H1 (cell line): ENCODE measurements around the gene TIE1. TPM values are rescaled to one million over a fixed set of nuclear protein-coding genes. Genes with fewer than 3 reads are reported as not detected.

ENCODE experiments used
- CTCF ChIA-PET: fragments of 300-600 bp; sonication (Branson Sonifier 250); formaldehyde crosslinking; loops from one replicate; lab custom pipeline; 2021; ENCODE audit not compliant: partially characterized antibody; lab: Charles Lee
- POLR2A ChIA-PET: fragments of 300-600 bp; sonication (Branson Sonifier 250); formaldehyde crosslinking; loops from one replicate; lab custom pipeline; 2021; ENCODE audit warnings: inconsistent platforms; ENCODE audit not compliant: partially characterized antibody; lab: Charles Lee
- DNase-seq, 2 experiments: peaks; one replicate each; pipeline versions ENCODE4 v3.0.0 to v3.0.0-alpha.2; 2010 to 2022; ENCODE audit warnings: low spot score in 2 of 2, low read depth in 1 of 2, mixed read lengths in 1 of 2
- FAIRE-seq: peaks from 2 replicates; lab custom pipeline; 2011; peaks lifted over from hg19 to GRCh38; lab: Jason Lieb, UNC
- H2AFZ ChIP-seq: 2 replicates; pipeline ENCODE4 v1.8.1; 2012; ENCODE audit warnings: low read length, inconsistent platforms
- H2AK5ac ChIP-seq: 2 replicates; pipeline ENCODE4 v1.6.1; 2013; ENCODE audit warnings: low read depth, low read length
- H2BK120ac ChIP-seq: replicated peaks from 2 replicates; pipeline ENCODE3; 2013; ENCODE audit warnings: low read depth, low read length, inconsistent platforms
- H2BK12ac ChIP-seq: 2 replicates; pipeline ENCODE4 v1.6.1; 2013; ENCODE audit warnings: low read depth, low read length
- H2BK15ac ChIP-seq: 2 replicates; pipeline ENCODE4 v1.6.1; 2013; ENCODE audit warnings: low read length
- H2BK20ac ChIP-seq: 2 replicates; pipeline ENCODE4 v1.6.1; 2013; ENCODE audit warnings: low read length
- H2BK5ac ChIP-seq: 2 replicates; pipeline ENCODE4 v1.6.1; 2013; ENCODE audit warnings: low read depth, low read length
- H3K14ac ChIP-seq: 2 replicates; pipeline ENCODE4 v1.6.1; 2013; ENCODE audit warnings: inconsistent platforms; ENCODE audit not compliant: insufficient read length
- H3K18ac ChIP-seq: 2 replicates; pipeline ENCODE4 v1.6.1; 2013; ENCODE audit warnings: low read length; ENCODE audit errors: extremely low read depth
- H3K23ac ChIP-seq: 2 replicates; pipeline ENCODE4 v1.6.1; 2013; ENCODE audit warnings: inconsistent platforms; ENCODE audit not compliant: insufficient read length
- H3K23me2 ChIP-seq: 2 replicates; pipeline ENCODE4 v1.6.1; 2013; ENCODE audit warnings: low read depth, low read length
- H3K27ac ChIP-seq: 2 replicates; pipeline ENCODE4 v1.6.1; 2011; ENCODE audit warnings: low read depth, low read length, inconsistent platforms
- H3K27me3 ChIP-seq, 4 experiments: replicated peaks in 1 of 4; 1 replicate in 1 of 4; 2 replicates in 3 of 4; pipeline versions ENCODE4 v1.6.1 to v1.8.1; 2011 to 2013; ENCODE audit warnings: low read length in 3 of 4, mild to moderate bottlenecking in 3 of 4, inconsistent platforms in 2 of 4, mixed read lengths in 2 of 4, moderate library complexity in 1 of 4; ENCODE audit not compliant: control insufficient read depth in 3 of 4, insufficient read depth in 3 of 4; ENCODE audit errors: extremely low read depth in 1 of 4
- H3K36me3 ChIP-seq, 4 experiments: 2 replicates each; pipeline versions ENCODE4 v1.6.1 to v1.8.1; 2011 to 2013; ENCODE audit warnings: mild to moderate bottlenecking in 4 of 4, low read length in 3 of 4, moderate library complexity in 2 of 4, control low read depth in 1 of 4, inconsistent platforms in 1 of 4; ENCODE audit not compliant: insufficient read depth in 4 of 4, control insufficient read depth in 2 of 4
- H3K4ac ChIP-seq: replicated peaks from 2 replicates; pipeline ENCODE3; 2013; ENCODE audit warnings: low read length, low read depth, mixed read lengths, inconsistent platforms; ENCODE audit not compliant: insufficient read length
- H3K4me1 ChIP-seq, 4 experiments: replicated peaks in 1 of 4; 1 replicate in 1 of 4; 2 replicates in 3 of 4; pipeline versions ENCODE4 v1.6.1 to v1.8.1; 2011 to 2013; ENCODE audit warnings: low read length in 3 of 4, inconsistent platforms in 2 of 4, mixed read lengths in 1 of 4; ENCODE audit not compliant: insufficient read depth in 4 of 4, control insufficient read depth in 3 of 4
- H3K4me2 ChIP-seq, 2 experiments: 2 replicates each; pipeline versions ENCODE4 v1.6.1 to v1.8.1; 2011 to 2013; ENCODE audit warnings: low read depth in 2 of 2, low read length in 2 of 2, control low read depth in 1 of 2, inconsistent platforms in 1 of 2, mild to moderate bottlenecking in 1 of 2; ENCODE audit not compliant: insufficient read depth in 1 of 2
- H3K4me3 ChIP-seq, 4 experiments: fragments of 200-600, 300-600 bp in 1 of 4; sonication (generic), shearing (Covaris generic), sonication (Bioruptor Twin) in 1 of 4; 2 replicates each; pipeline versions ENCODE4 v1.5.1 to v1.8.1; 2011 to 2016; ENCODE audit warnings: low read length in 4 of 4, low read depth in 3 of 4, control low read depth in 2 of 4, inconsistent platforms in 2 of 4, mild to moderate bottlenecking in 2 of 4, mixed read lengths in 1 of 4, moderate library complexity in 1 of 4; ENCODE audit not compliant: insufficient read depth in 2 of 4; ENCODE audit errors: extremely low read depth in 1 of 4
- H3K56ac ChIP-seq: replicated peaks from 2 replicates; pipeline ENCODE3; 2013; ENCODE audit warnings: low read depth, mild to moderate bottlenecking, mixed read lengths, low read length, inconsistent platforms; ENCODE audit not compliant: insufficient read length
- H3K79me1 ChIP-seq: 2 replicates; pipeline ENCODE4 v1.6.1; 2013; ENCODE audit warnings: low read depth, low read length, control low read depth
- H3K79me2 ChIP-seq, 2 experiments: 2 replicates each; pipeline versions ENCODE4 v1.6.1 to v1.8.1; 2012 to 2013; ENCODE audit warnings: low read length in 2 of 2, mild to moderate bottlenecking in 2 of 2, inconsistent platforms in 1 of 2; ENCODE audit not compliant: insufficient read depth in 2 of 2, control insufficient read depth in 1 of 2
- H3K9ac ChIP-seq, 4 experiments: replicated peaks in 1 of 4; 1 replicate in 1 of 4; 2 replicates in 3 of 4; pipeline versions ENCODE4 v1.6.1 to v1.8.1; 2011 to 2013; ENCODE audit warnings: low read depth in 3 of 4, low read length in 3 of 4, control low read depth in 2 of 4, mild to moderate bottlenecking in 2 of 4, moderate library complexity in 2 of 4, inconsistent platforms in 1 of 4; ENCODE audit errors: extremely low read depth in 1 of 4
- H3K9me3 ChIP-seq, 2 experiments: 2 replicates each; pipeline versions ENCODE4 v1.6.1 to v1.8.1; 2012 to 2013; ENCODE audit warnings: mild to moderate bottlenecking in 2 of 2, moderate library complexity in 2 of 2, control low read depth in 1 of 2, inconsistent platforms in 1 of 2, low read depth in 1 of 2, low read length in 1 of 2, mixed read lengths in 1 of 2; ENCODE audit not compliant: insufficient read depth in 2 of 2
- H4K20me1 ChIP-seq, 2 experiments: replicated peaks in 1 of 2; 2 replicates each; pipeline versions ENCODE3 to v1.8.1; 2011 to 2013; ENCODE audit warnings: inconsistent platforms in 2 of 2, low read length in 2 of 2, mild to moderate bottlenecking in 1 of 2; ENCODE audit not compliant: insufficient read depth in 2 of 2, control insufficient read depth in 1 of 2
- H4K5ac ChIP-seq: 2 replicates; pipeline ENCODE4 v1.6.1; 2013; ENCODE audit warnings: low read length, low read depth, mixed read lengths, inconsistent platforms; ENCODE audit not compliant: insufficient read length
- H4K8ac ChIP-seq: 2 replicates; pipeline ENCODE4 v1.8.0; 2013; ENCODE audit warnings: mild to moderate bottlenecking, moderate library complexity, low read length, inconsistent platforms; ENCODE audit not compliant: insufficient read depth; ENCODE audit errors: extremely low read depth
- H4K91ac ChIP-seq: replicated peaks from 2 replicates; pipeline ENCODE3; 2013; ENCODE audit warnings: low read length, mixed read lengths, inconsistent platforms; ENCODE audit not compliant: insufficient read length
- EZH2 ChIP-seq: fragments of 200-600 bp; sonication (generic); IDR thresholded peaks from 2 replicates; pipeline ENCODE4 v1.7.1; 2012; ENCODE audit warnings: low read depth, mild to moderate bottlenecking, moderate library complexity, low read length, inconsistent platforms; ENCODE audit not compliant: severe bottlenecking
- HDAC2 ChIP-seq, 2 experiments: fragments of 300-600 bp in 1 of 2; sonication (generic) in 1 of 2; IDR thresholded peaks; 2 replicates each; pipeline ENCODE4 v1.6.1; 2011 to 2012; ENCODE audit warnings: low read depth in 2 of 2, low read length in 2 of 2, mild to moderate bottlenecking in 2 of 2, moderate library complexity in 2 of 2, borderline replicate concordance in 1 of 2, inconsistent platforms in 1 of 2
- RXRA ChIP-seq: IDR thresholded peaks from 2 replicates; pipeline ENCODE4 v1.6.1; 2011; ENCODE audit warnings: low read depth, mild to moderate bottlenecking, low read length, moderate library complexity; ENCODE audit not compliant: insufficient read depth
- WGBS, 2 experiments: shearing (Covaris generic) in 1 of 2; methylation state at CpG; one replicate each; pipeline versions ENCODE4 v1.1.6 to v1.1.7; 2013 to 2015; ENCODE audit warnings: low lambda C conversion rate in 2 of 2, mixed read lengths in 2 of 2, inconsistent platforms in 1 of 2, low coverage in 1 of 2, missing lambda C conversion rate in 1 of 2; ENCODE audit not compliant: insufficient replicate concordance in 2 of 2, insufficient coverage in 1 of 2, insufficient read length in 1 of 2; ENCODE audit errors: extremely low coverage in 1 of 2, missing lambda C conversion rate in 1 of 2; 5-methylcytosine and 5-hydroxymethylcytosine counted together
- polyA plus RNA-seq, 7 experiments: library from polyadenylated mRNA; depleted of rRNA in 3 of 7; stranded (reverse) in 5 of 7; unstranded in 2 of 7; fragments of >200 nt in 5 of 7; fragments of 200-250 nt in 2 of 7; gene quantifications; 1 replicate in 5 of 7; 2 replicates in 1 of 7; 4 replicates in 1 of 7; pipeline versions ENCODE4 v1.2.1 to v1.2.3, GENCODE V29; 2011 to 2013; ENCODE audit warnings: missing spikeins in 2 of 7, mixed read lengths in 2 of 7
- total RNA-seq: library from RNA; stranded (reverse); fragmentation: NEBNext Ultra II Directional; extraction: Animal tissue kit (Norgen Biotek cat#: 25700); gene quantifications from 2 replicates; pipeline ENCODE4 v1.2.1, GENCODE V29; 2021

TIE1 gene
- total and polyA plus RNA-seq, 2 of the 8 experiments (the other 6 are each of a cell fraction or from before 2014, with no cell fraction given) = 0.74 to 2.2 TPM

DNA sequence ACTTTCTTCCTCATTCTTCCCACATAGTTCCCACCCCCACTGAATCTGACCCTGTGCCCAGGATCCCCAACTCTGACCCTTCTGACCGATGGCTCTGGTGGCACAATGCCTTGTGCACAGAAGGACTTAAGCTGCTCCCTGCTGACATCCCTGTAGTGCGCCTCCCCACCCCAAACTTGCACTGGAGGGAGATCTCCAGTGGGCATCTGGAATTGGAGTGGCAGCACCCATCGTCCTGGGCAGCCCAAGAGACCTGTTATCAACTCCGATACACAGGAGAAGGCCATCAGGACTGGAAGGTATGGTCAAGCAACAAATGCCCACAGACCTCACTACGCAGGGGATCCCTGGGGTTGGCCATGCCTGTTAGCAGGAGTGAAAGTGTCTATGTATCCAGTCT lies 45.9 kb downstream of the TIE1 start:
- POLR2A ChIA-PET = interaction anchor here (0.9 to 1.5 kb wide), 4 partner anchors 9 to 61 kb away, joined by 3 read pairs; partner anchors contain the start of genes C1orf210 and MPL
- WGBS, 2 experiments = 84% methylated on average over 5 of the region's 5 CpGs; no CpG with 5 or more reads in 1 of the 2 experiments
- no peak overlapping the region for H2BK5ac ChIP-seq
- peak overlapping the region; percentile 75; the same call in 1 of the 2 replicates for H2AK5ac ChIP-seq
- no peak for DNase-seq
- no peak overlapping the region for H4K5ac ChIP-seq
- no peak overlapping the region for H3K23ac ChIP-seq
- H2BK120ac ChIP-seq = no peak overlapping the region
- H3K27ac ChIP-seq = no peak overlapping the region
- H4K91ac ChIP-seq = no peak overlapping the region
- no peak overlapping the region for H3K4me3 ChIP-seq
- no peaks in the 10 kb centered on the region for H3K79me1 ChIP-seq
- peaks cover 7% of the 10 kb centered on the region for H3K23me2 ChIP-seq
- no peak overlapping the region for H2BK20ac ChIP-seq
- peaks cover 4 to 15% (median 9%) of the 10 kb centered on the region in 4 experiments; a peak in 6 of 7 replicates for H3K4me1 ChIP-seq
- no peak overlapping the region for H3K56ac ChIP-seq
- H3K9ac ChIP-seq = no peak overlapping the region
- H3K9me3 ChIP-seq = no peaks in the 10 kb centered on the region
- no peak overlapping the region for H2AFZ ChIP-seq
- TF ChIP-seq RXRA (no peak), HDAC2 (IDR thresholded peaks at IDR 0.05; ENCODE audit: borderline replicate concordance in 1 of 2, low read depth in 2 of 2, low read length in 2 of 2) (no peak), EZH2 (no peak)
- no peaks in the 10 kb centered on the region for H3K79me2 ChIP-seq
- H3K27me3 ChIP-seq = peaks cover 0 to 5% (median 0%) of the 10 kb centered on the region in 4 experiments; a peak in 2 of 7 replicates
- FAIRE-seq = no peak
- CTCF ChIA-PET = interaction anchor here (1.4 kb wide), 1 partner anchor 12 kb away, joined by 4 read pairs; the partner anchor contains the start of gene CDC20
- no peaks in the 10 kb centered on the region for H4K20me1 ChIP-seq
- no peak overlapping the region for H2BK15ac ChIP-seq
- peak overlapping the region; percentile 16; the same call in 1 of the 2 replicates for H3K18ac ChIP-seq
- no peak overlapping the region; a peak in 1 of 4 replicates for H3K4me2 ChIP-seq
- H4K8ac ChIP-seq = peak overlapping the region; percentile 36; the same call in 1 of the 2 replicates
- H3K36me3 ChIP-seq = no peaks in the 10 kb centered on the region
- no peak overlapping the region for H3K14ac ChIP-seq
- H2BK12ac ChIP-seq = 0 out of 2 replicates have a peak overlapping the region, but pooled peaks have one; percentile 27
- no peak overlapping the region for H3K4ac ChIP-seq
